IMR-90 (cell line): ENCODE data around the gene PLD4. TPM values are rescaled to one million over a fixed set of nuclear protein-coding genes. Genes with fewer than 3 reads are reported as not detected.
"Not testable (repeated sequence)": the region's sequence is repeated elsewhere in the genome, so short reads cannot be mapped to it uniquely, and the experiment has no call there.

ENCODE experiments used
- ATAC-seq: fragments of 200-7000 bp; cut with Tn5 transposase; 2 replicates; pipeline ENCODE4 v1.9.1; 2020; ENCODE audit warnings: low read depth, mild to moderate bottlenecking, moderate library complexity
- BruUV-seq: library from RNA; stranded (reverse); fragments of 400-500 nt; replicated peaks from 2 replicates; lab custom pipeline; 2021; lab: Mats Ljungman, UMichigan
- CTCF ChIA-PET: fragments of 300-600 bp; formaldehyde crosslinking; extraction: SDS; loops from one replicate; lab custom pipeline; 2021; ENCODE audit warnings: antibody characterized with exemption; lab: Yijun Ruan, JAX
- POLR2A ChIA-PET: fragments of 300-600 bp; sonication (Branson Sonifier 250); formaldehyde crosslinking; loops from one replicate; lab custom pipeline; 2022; ENCODE audit warnings: antibody characterized with exemption; ENCODE audit not compliant: unreplicated experiment; lab: Charles Lee
- DNase-seq: peaks from one replicate; pipeline ENCODE4 v3.0.0; 2013
- H2AFZ ChIP-seq: replicated peaks from 2 replicates; pipeline ENCODE3; 2013; ENCODE audit warnings: low read length, mild to moderate bottlenecking; ENCODE audit not compliant: poor library complexity
- H2AK5ac ChIP-seq: 2 replicates; pipeline ENCODE4 v1.6.1; 2013; ENCODE audit warnings: low read depth, low read length, inconsistent platforms
- H2AK9ac ChIP-seq: replicated peaks from 2 replicates; pipeline ENCODE3; 2013; ENCODE audit warnings: mild to moderate bottlenecking, low read depth, low read length, moderate library complexity; ENCODE audit not compliant: poor library complexity
- H2BK120ac ChIP-seq: 2 replicates; pipeline ENCODE4 v1.6.1; 2013; ENCODE audit warnings: low read depth, low read length, inconsistent platforms
- H2BK15ac ChIP-seq: 3 replicates; pipeline ENCODE4 v1.6.1; 2013; ENCODE audit warnings: low read depth, low read length, inconsistent platforms
- H2BK20ac ChIP-seq: 2 replicates; pipeline ENCODE4 v1.6.1; 2013; ENCODE audit warnings: low read depth, mild to moderate bottlenecking, inconsistent platforms, low read length, moderate library complexity
- H2BK5ac ChIP-seq: 2 replicates; pipeline ENCODE4 v1.6.1; 2013; ENCODE audit warnings: mild to moderate bottlenecking, low read depth, low read length, inconsistent platforms; ENCODE audit not compliant: poor library complexity, severe bottlenecking
- H3K14ac ChIP-seq: replicated peaks from 2 replicates; pipeline ENCODE4 v1.6.1; 2013; ENCODE audit warnings: low read depth, low read length, inconsistent platforms
- H3K18ac ChIP-seq: 2 replicates; pipeline ENCODE4 v1.6.1; 2013; ENCODE audit warnings: low read depth, low read length, control low read depth
- H3K23ac ChIP-seq: 2 replicates; pipeline ENCODE4 v1.6.1; 2013; ENCODE audit warnings: low read depth, low read length, inconsistent platforms
- H3K27ac ChIP-seq: 2 replicates; pipeline ENCODE4 v1.5.1; 2013; ENCODE audit warnings: mild to moderate bottlenecking, control low read depth, low read length; ENCODE audit not compliant: insufficient read depth
- H3K27me3 ChIP-seq: 2 replicates; pipeline ENCODE4 v1.6.1; 2013; ENCODE audit warnings: low read length; ENCODE audit not compliant: control insufficient read depth, insufficient read depth
- H3K36me3 ChIP-seq: 2 replicates; pipeline ENCODE4 v1.6.1; 2013; ENCODE audit warnings: low read length, mixed read lengths; ENCODE audit not compliant: control insufficient read depth, insufficient read depth
- H3K4ac ChIP-seq: 2 replicates; pipeline ENCODE4 v1.6.1; 2013; ENCODE audit warnings: low read depth, low read length, inconsistent platforms
- H3K4me1 ChIP-seq: 2 replicates; pipeline ENCODE4 v1.6.1; 2013; ENCODE audit warnings: low read length, mixed read lengths; ENCODE audit not compliant: control insufficient read depth, insufficient read depth
- H3K4me2 ChIP-seq: 2 replicates; pipeline ENCODE4 v1.6.1; 2013; ENCODE audit warnings: low read depth, mild to moderate bottlenecking, control low read depth, low read length, moderate library complexity
- H3K4me3 ChIP-seq: 2 replicates; pipeline ENCODE4 v1.5.1; 2013; ENCODE audit warnings: low read depth, mild to moderate bottlenecking, control low read depth, low read length, moderate library complexity; ENCODE audit not compliant: insufficient read depth
- H3K56ac ChIP-seq: 2 replicates; pipeline ENCODE4 v1.6.1; 2013; ENCODE audit warnings: low read length, inconsistent platforms; ENCODE audit not compliant: insufficient read depth; ENCODE audit errors: extremely low read depth
- H3K79me1 ChIP-seq, 2 experiments: 2 replicates each; pipeline ENCODE4 v1.6.1; 2013; ENCODE audit warnings: low read length in 2 of 2, inconsistent platforms in 1 of 2, low read depth in 1 of 2
- H3K9ac ChIP-seq: 2 replicates; pipeline ENCODE4 v1.6.1; 2013; ENCODE audit warnings: low read depth, low read length, control low read depth
- H3K9me1 ChIP-seq: 2 replicates; pipeline ENCODE4 v1.6.1; 2013; ENCODE audit warnings: low read length, inconsistent platforms; ENCODE audit not compliant: insufficient read depth
- H3K9me3 ChIP-seq: 2 replicates; pipeline ENCODE4 v1.6.1; 2013; ENCODE audit warnings: low read length; ENCODE audit not compliant: control insufficient read depth, insufficient read depth
- H4K20me1 ChIP-seq: 2 replicates; pipeline ENCODE4 v1.6.1; 2013; ENCODE audit warnings: low read length, inconsistent platforms; ENCODE audit not compliant: insufficient read depth
- H4K5ac ChIP-seq: 2 replicates; pipeline ENCODE4 v1.6.1; 2013; ENCODE audit warnings: mild to moderate bottlenecking, low read depth, low read length, control low read depth
- H4K8ac ChIP-seq, 2 experiments: 2 replicates each; pipeline ENCODE4 v1.6.1; 2013; ENCODE audit warnings: low read depth in 2 of 2, low read length in 2 of 2, control low read depth in 1 of 2, inconsistent platforms in 1 of 2
- H4K91ac ChIP-seq: 2 replicates; pipeline ENCODE4 v1.6.1; 2013; ENCODE audit warnings: low read depth, low read length, inconsistent platforms; ENCODE audit not compliant: insufficient read depth
- WGBS, 2 experiments: methylation state at CpG; one replicate each; pipeline versions ENCODE4 v1.1.5 to v1.1.7; 2013; ENCODE audit warnings: missing lambda C conversion rate in 2 of 2; ENCODE audit not compliant: insufficient read length in 1 of 2; ENCODE audit errors: extremely low coverage in 2 of 2; 5-methylcytosine and 5-hydroxymethylcytosine counted together
- dilution Hi-C: fragments of 300-500 bp; cut with HindIII; formaldehyde crosslinking; loops from one replicate; pipeline ENCODE4 v1.14.3; 2018; ENCODE audit warnings: low sequenced_read_pairs; ENCODE audit not compliant: unreplicated experiment
- in situ Hi-C: fragments of 300-500 bp; cut with MboI; formaldehyde crosslinking; loops from 3 replicates; pipeline ENCODE4 v1.14.3; 2019; ENCODE audit warnings: low sequenced_read_pairs, inconsistent platforms, mixed read lengths
- intact Hi-C: fragments of 100-400 bp; cut with micrococcal nuclease; formaldehyde crosslinking; loops from 2 replicates; pipeline ENCODE4 v1.10.0; 2022
- polyA plus RNA-seq, 3 experiments: library from polyadenylated mRNA; depleted of rRNA; stranded (reverse); fragments of >200 nt; gene quantifications; 2 replicates each; pipeline ENCODE4 v1.2.3, GENCODE V29; 2012; ENCODE audit warnings: low replicate concordance in 1 of 3
- total RNA-seq: library from RNA; depleted of rRNA; stranded (reverse); fragments of >200 nt; gene quantifications from 2 replicates; pipeline ENCODE4 v1.2.3, GENCODE V29; 2012

The PLD4 gene
- total and polyA plus RNA-seq, 2 of the 4 experiments (the other 2 are of a cell fraction), result 0.05 TPM; not detected in 1

DNA sequence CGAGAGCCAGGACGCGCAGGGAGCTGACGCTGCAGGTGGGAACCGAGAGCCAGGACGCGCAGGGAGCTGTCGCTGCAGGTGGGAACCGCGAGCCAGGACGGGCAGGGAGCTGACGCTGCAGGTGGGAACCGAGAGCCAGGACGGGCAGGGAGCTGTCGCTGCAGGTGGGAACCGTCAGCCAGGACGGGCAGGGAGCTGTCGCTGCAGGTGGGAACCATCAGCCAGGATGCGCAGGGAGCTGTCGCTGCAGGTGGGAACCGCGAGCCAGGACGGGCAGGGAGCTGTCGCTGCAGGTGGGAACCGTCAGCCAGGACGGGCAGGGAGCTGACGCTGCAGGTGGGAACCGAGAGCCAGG lies 19.1 kb upstream of the PLD4 start:
- H4K91ac ChIP-seq, H2BK5ac ChIP-seq, H4K8ac ChIP-seq, H3K36me3 ChIP-seq, DNase-seq, H3K4ac ChIP-seq, H2AK9ac ChIP-seq, H3K9me3 ChIP-seq, H3K9ac ChIP-seq, H2AFZ ChIP-seq, H3K4me1 ChIP-seq, dilution Hi-C loops, H3K18ac ChIP-seq, H4K20me1 ChIP-seq, H4K5ac ChIP-seq, H3K27ac ChIP-seq, H3K4me3 ChIP-seq, ATAC-seq, H2AK5ac ChIP-seq, H3K4me2 ChIP-seq, CTCF ChIA-PET, H2BK15ac ChIP-seq, H3K14ac ChIP-seq, BruUV-seq, H3K9me1 ChIP-seq, H3K23ac ChIP-seq, H3K79me1 ChIP-seq, H3K56ac ChIP-seq, H2BK120ac ChIP-seq, intact Hi-C loops, in situ Hi-C loops, POLR2A ChIA-PET, H2BK20ac ChIP-seq: not testable (repeated sequence)
- H3K27me3 ChIP-seq, result peaks cover 24% of the 10 kb centered on the region
- 69% methylated on average over 7 of the region's 28 CpGs; no CpG with 5 or more reads in 1 of the 2 experiments for WGBS, 2 experiments
